Measurements from ENCODE around the gene ARF1.

- no peak for TF ChIP-seq POLR2A (IDR thresholded peaks at IDR 0.05)
- TF ChIP-seq, protein P1, sequence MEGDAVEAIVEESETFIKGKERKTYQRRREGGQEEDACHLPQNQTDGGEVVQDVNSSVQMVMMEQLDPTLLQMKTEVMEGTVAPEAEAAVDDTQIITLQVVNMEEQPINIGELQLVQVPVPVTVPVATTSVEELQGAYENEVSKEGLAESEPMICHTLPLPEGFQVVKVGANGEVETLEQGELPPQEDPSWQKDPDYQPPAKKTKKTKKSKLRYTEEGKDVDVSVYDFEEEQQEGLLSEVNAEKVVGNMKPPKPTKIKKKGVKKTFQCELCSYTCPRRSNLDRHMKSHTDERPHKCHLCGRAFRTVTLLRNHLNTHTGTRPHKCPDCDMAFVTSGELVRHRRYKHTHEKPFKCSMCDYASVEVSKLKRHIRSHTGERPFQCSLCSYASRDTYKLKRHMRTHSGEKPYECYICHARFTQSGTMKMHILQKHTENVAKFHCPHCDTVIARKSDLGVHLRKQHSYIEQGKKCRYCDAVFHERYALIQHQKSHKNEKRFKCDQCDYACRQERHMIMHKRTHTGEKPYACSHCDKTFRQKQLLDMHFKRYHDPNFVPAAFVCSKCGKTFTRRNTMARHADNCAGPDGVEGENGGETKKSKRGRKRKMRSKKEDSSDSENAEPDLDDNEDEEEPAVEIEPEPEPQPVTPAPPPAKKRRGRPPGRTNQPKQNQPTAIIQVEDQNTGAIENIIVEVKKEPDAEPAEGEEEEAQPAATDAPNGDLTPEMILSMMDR (IDR thresholded peaks at IDR 0.05) = no peak
These were observed 7.4 kb upstream of the ARF1 start for GRCh38 chr1:228074954-228075730.
